Central memory CD8-positive, alpha-beta T cell (primary cell): Measurements from ENCODE around the gene MEPE.

Experiments used
- ATAC-seq: fragments of 150-1000 bp; cut with Tn5 transposase; replicated peaks from 2 replicates; pipeline ENCODE4 v1.10.0; 2022; ENCODE audit warnings: mild to moderate bottlenecking, moderate FRiP score, moderate number of reproducible peaks; ENCODE audit not compliant: poor library complexity, severe bottlenecking; ENCODE audit errors: extremely low read depth
- DNase-seq, 2 donors: peaks; one replicate each; pipeline ENCODE4 v3.0.0; 2021; ENCODE audit warnings: low spot score in 2 of 2
- H3K27ac Mint-ChIP-seq: one replicate; pipeline ENCODE4 v1.8.0; 2022; ENCODE audit warnings: low read depth, mild to moderate bottlenecking, moderate library complexity, mixed read lengths
- H3K27me3 Mint-ChIP-seq: one replicate; pipeline ENCODE4 v1.8.0; 2022; ENCODE audit warnings: mixed read lengths
- H3K36me3 Mint-ChIP-seq: one replicate; pipeline ENCODE4 v1.8.0; 2022; ENCODE audit warnings: mild to moderate bottlenecking, moderate library complexity, mixed read lengths; ENCODE audit not compliant: insufficient read depth
- H3K4me1 Mint-ChIP-seq: one replicate; pipeline ENCODE4 v1.8.0; 2022; ENCODE audit warnings: mixed read lengths
- H3K4me3 Mint-ChIP-seq: one replicate; pipeline ENCODE4 v1.8.0; 2022; ENCODE audit warnings: mild to moderate bottlenecking, moderate library complexity, mixed read lengths
- H3K9me3 Mint-ChIP-seq: one replicate; pipeline ENCODE4 v1.8.0; 2022; ENCODE audit warnings: mixed read lengths

MEPE gene, protein sequence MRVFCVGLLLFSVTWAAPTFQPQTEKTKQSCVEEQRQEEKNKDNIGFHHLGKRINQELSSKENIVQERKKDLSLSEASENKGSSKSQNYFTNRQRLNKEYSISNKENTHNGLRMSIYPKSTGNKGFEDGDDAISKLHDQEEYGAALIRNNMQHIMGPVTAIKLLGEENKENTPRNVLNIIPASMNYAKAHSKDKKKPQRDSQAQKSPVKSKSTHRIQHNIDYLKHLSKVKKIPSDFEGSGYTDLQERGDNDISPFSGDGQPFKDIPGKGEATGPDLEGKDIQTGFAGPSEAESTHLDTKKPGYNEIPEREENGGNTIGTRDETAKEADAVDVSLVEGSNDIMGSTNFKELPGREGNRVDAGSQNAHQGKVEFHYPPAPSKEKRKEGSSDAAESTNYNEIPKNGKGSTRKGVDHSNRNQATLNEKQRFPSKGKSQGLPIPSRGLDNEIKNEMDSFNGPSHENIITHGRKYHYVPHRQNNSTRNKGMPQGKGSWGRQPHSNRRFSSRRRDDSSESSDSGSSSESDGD

DNA sequence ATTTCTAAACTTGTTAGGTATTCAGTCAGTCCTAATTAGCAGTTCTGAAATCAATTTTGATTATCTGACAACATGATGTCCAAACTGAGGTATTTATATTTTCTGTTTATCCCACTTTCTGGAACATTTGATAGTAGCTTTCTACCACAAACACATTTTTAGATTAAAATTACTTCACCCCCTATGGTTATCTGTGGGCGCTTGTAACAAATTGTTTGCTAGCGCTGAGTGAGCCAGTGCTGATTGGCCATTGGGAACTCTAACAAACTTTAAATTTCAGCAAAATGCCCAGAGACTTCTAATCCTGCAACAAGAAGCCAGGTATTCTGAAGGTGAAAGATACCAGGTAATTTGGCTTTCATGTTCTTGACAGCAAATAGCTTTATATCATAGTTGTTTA lies at the start of gene MEPE:
TSS of gene MEPE (plus strand) at position 301 of the 400 bp plus-strand sequence. CDS start 1,746 bp downstream, outside the sequence.
- Mint-ChIP-seq H3K4me1 (no peaks in the 10 kb centered on the region), H3K36me3 (no peaks in the 10 kb centered on the region), H3K27me3 (peaks cover 37% of the 10 kb centered on the region), H3K4me3 (no peak within 1 kb of the TSS), H3K9me3 (no peaks in the 10 kb centered on the region), H3K27ac (no peak within 1 kb of the TSS)
- ATAC-seq, result no peak
- DNase-seq, result no peak

DNA sequence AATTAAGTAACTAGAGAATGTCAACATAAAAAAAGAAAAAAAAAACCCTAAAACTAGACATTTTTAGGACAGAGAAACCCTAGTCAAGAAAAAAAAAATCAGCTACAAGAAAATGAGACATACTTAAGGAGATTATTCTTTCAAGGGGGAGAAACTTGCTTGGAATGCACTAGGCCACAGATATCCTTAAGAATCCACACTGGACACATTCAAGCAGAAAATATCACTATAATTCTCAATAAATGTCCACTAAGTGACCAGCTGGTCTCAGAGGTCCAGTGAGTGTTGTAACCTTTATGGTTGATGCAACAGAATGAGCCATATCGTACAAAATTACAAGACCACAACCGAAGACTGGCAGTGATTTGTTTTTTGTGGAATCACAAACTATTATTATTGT lies 49.0 kb upstream of the MEPE start:
- ATAC-seq (no peak), DNase-seq (no peak)
- Mint-ChIP-seq H3K4me1 (no peaks in the 10 kb centered on the region), H3K27ac (no peak overlapping the region), H3K27me3 (no peaks in the 10 kb centered on the region), H3K4me3 (no peak overlapping the region), H3K9me3 (no peaks in the 10 kb centered on the region), H3K36me3 (no peaks in the 10 kb centered on the region)

DNA sequence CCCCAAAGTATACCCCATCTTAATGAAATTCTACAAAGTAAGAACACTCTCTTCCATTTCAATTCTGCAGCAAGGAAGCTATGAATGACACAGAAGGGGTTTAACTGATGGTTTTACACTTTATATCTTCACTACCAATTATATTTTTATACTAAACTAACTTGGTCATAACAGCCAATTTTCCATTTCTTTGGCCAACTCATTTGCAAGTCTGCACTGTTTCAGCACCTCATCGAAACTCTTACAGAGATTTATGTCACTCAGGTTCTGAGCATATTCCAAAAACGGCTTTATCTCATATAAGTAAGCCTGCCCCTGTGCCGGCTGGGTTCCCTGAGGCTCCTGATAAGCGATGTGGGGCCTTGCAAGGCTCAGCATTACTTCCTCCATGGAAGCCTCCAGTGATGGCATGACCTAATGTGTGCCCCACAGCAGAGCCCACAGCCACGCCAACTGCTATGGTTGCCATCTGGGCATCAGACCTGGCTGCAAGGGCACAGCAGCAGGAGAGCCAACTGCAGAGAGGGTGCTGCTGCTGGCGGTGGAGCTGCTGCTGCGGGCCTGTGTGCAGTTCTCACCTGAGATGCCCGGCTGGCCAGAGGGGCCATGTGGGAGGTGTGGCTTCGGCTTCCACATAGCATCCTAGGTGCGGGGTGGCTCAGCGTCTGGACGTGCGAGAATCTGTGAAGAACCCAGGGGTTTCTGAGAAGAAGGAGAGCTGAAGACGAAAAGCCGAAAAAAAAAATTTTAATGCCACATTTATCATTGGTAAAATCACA lies 46.8 kb upstream of the MEPE start:
- no peak for ATAC-seq
- Mint-ChIP-seq H3K27ac (no peak overlapping the region), H3K36me3 (no peaks in the 10 kb centered on the region), H3K4me3 (no peak overlapping the region), H3K4me1 (no peaks in the 10 kb centered on the region), H3K27me3 (no peaks in the 10 kb centered on the region), H3K9me3 (no peaks in the 10 kb centered on the region)
- no peak for DNase-seq

DNA sequence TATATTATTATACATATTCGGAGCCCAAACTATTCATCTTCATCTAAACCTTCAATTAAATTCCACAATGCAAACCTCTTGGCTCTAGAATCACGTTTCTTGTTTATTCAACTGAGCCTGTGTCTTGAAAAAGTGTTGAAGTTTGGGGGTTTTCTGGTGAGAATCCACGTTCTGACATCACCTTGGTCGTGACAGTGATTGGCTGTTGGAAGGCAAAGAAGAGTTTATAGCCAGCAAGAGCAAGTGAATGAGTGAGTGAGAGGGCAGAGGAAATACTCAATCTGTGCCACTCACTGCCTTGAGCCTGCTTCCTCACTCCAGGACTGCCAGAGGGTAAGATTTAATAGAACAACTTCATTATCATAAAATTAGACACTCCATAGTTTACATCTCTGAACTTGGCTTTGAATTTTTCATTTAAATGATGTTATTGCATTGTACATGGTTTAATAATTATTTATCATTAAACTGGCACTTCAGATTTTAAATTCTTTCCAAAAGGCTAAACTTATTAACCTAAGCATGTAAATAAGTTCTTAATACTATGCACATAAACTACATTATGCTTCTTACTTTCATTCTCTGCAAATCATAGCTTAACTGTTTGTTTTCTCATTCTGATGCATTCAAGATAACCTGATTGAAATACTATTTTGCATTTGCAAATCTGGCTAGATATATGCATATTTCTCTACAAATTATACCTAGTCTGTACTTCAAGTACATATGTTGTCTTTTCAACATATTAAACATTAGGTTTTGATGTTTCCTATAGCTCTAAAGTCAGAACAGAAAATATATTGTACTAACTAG lies 33.3 kb upstream of the MEPE start, which contains the start of gene IBSP:
TSS of gene IBSP (plus strand) at position 254 of the 813 bp plus-strand sequence. CDS start 2,808 bp downstream, outside the sequence.
- no peaks in the 10 kb centered on the region for H3K36me3 Mint-ChIP-seq
- no peak for DNase-seq
- no peak for ATAC-seq
- H3K4me3 Mint-ChIP-seq, result no peak within 1 kb of the TSS
- H3K4me1 Mint-ChIP-seq, result no peaks in the 10 kb centered on the region
- H3K27me3 Mint-ChIP-seq, result peaks cover 6% of the 10 kb centered on the region
- no peaks in the 10 kb centered on the region for H3K9me3 Mint-ChIP-seq
- H3K27ac Mint-ChIP-seq, result no peak within 1 kb of the TSS

DNA sequence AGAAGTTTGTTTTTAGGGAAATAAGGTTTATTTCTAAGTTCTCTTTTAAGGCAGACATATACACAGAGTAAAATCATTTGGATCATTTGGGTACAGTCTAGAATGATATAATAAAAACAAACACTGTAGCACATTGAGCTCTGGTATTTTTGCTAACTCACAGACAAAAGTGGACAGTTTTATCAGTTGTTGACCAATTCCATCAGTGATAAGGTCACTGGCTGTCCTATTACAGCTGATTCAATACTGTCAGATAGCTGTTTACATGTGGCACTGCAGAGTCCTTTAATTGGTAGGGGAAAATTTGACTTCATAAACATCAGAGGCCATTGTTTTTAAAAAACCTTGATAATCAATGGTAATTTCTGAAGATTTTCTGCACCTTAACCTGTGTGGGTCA lies 29.9 kb upstream of the MEPE start:
- Mint-ChIP-seq H3K4me3 (no peak overlapping the region), H3K9me3 (no peaks in the 10 kb centered on the region), H3K4me1 (no peaks in the 10 kb centered on the region), H3K27me3 (no peaks in the 10 kb centered on the region), H3K36me3 (no peaks in the 10 kb centered on the region), H3K27ac (no peak overlapping the region)
- no peak for ATAC-seq
- DNase-seq, result no peak

DNA sequence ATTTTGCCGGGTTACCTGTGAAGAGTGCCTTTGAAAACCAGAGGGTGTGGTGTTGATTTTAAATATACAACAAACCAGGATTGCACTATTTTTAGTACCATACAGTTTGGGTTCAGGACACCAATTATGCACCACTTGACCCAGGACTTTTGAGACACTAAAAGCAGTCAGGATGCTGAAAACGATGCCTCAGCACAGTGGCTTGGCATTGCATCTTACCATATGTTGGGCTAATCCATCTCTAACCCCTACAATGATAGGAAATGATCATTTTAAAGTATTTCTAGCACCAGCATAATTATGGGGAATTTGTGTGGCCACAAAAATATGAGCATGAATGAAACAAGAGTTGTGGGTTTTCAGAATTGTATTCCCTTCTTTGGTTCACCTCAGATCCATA lies 29.3 kb upstream of the MEPE start:
- ATAC-seq, result no peak
- no peaks in the 10 kb centered on the region for H3K4me1 Mint-ChIP-seq
- no peak overlapping the region for H3K27ac Mint-ChIP-seq
- H3K36me3 Mint-ChIP-seq, result no peaks in the 10 kb centered on the region
- no peaks in the 10 kb centered on the region for H3K9me3 Mint-ChIP-seq
- no peaks in the 10 kb centered on the region for H3K27me3 Mint-ChIP-seq
- H3K4me3 Mint-ChIP-seq, result no peak overlapping the region
- DNase-seq, result no peak

DNA sequence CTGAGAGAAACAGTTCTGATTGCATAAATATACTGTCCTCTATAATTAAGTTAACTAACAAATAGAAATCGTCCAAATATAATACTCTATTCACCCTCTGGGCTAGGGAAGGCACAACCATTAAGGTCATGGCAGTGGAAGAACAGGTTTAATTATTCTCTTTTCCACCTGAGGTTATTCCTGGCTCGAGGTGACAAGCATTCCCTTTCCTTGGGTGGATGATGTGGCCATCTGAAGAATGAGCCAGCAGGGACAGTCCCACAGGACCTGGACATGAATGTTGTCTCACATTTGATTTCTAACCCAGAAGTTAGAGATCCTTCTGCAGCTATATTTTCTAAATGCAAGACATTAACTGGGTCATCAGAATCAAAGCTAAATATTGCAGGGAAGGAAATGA lies 27.9 kb upstream of the MEPE start:
- no peak for ATAC-seq
- Mint-ChIP-seq H3K27me3 (no peaks in the 10 kb centered on the region), H3K9me3 (no peaks in the 10 kb centered on the region), H3K27ac (no peak overlapping the region), H3K36me3 (no peaks in the 10 kb centered on the region), H3K4me3 (no peak overlapping the region), H3K4me1 (no peaks in the 10 kb centered on the region)
- DNase-seq, result no peak

DNA sequence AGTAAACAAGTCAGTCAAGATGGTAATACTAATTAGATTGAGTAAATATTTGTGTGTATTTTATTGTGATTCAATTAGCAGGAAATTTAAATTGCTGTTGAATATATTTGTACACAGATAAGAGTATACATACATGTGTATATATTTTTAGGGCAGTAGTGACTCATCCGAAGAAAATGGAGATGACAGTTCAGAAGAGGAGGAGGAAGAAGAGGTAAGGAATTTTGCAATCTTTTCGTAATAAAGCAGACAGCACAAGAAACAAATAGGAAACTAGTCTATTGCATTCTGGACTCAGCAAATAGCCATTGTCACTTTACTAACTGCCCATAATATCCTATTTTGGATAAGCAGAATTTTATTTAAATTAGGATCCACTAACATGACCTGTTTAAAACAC lies 26.8 kb upstream of the MEPE start:
- no peaks in the 10 kb centered on the region for H3K4me1 Mint-ChIP-seq

DNA sequence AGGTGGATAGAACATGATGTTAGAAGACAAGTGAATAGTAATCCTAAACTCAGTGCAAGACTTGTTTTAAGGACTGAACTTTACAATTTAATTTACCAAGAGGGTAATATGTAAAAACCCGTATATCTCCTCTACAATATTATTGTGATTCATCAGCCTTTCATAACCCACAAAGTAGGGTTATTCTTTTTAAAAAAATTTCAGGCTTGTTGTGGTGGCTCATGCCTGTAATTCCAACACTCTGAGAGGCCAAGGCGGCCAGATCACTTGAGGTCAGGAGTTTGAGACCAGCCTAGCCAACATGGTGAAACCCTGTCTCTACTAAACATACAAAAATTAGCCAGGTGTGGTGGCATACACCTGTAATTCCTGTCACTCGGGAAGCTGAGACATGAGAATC lies 26.2 kb upstream of the MEPE start:
- no peaks in the 10 kb centered on the region for H3K36me3 Mint-ChIP-seq
- H3K4me1 Mint-ChIP-seq, result no peaks in the 10 kb centered on the region

More for the DNA sequence above, 26.8 kb upstream of the MEPE start:
- Mint-ChIP-seq H3K27ac (no peak overlapping the region), H3K27me3 (no peaks in the 10 kb centered on the region), H3K4me3 (no peak overlapping the region), H3K36me3 (no peaks in the 10 kb centered on the region), H3K9me3 (peaks cover under 1% of the 10 kb centered on the region)
- ATAC-seq (no peak), DNase-seq (no peak)

DNA sequence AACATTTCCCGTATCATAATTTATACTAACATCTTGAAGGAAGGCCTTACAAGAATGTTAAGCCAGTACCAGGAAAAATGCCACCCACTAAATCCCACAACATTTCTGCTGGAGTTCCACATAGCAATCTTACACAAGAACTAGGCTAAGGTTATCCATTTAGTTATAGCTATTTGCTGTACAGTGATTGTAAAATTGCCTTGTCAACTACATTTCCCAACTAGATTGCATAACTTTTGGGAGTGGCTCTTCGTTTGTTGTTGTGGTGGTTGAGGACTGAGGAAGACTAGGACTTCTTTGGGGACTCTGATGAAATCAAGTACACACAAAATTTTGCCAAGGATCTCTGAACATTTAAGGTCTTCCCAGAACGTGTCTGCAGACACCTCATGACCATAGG lies 25.4 kb upstream of the MEPE start:
- no peak overlapping the region for H3K27ac Mint-ChIP-seq
- H3K9me3 Mint-ChIP-seq, result peaks cover 7% of the 10 kb centered on the region
- H3K4me3 Mint-ChIP-seq, result no peak overlapping the region
- no peak for DNase-seq
- no peaks in the 10 kb centered on the region for H3K36me3 Mint-ChIP-seq
- H3K27me3 Mint-ChIP-seq, result no peaks in the 10 kb centered on the region
- ATAC-seq, result no peak
- H3K4me1 Mint-ChIP-seq, result no peaks in the 10 kb centered on the region

More for the DNA sequence above, 26.2 kb upstream of the MEPE start:
- H3K9me3 Mint-ChIP-seq, result peaks cover 6% of the 10 kb centered on the region
- no peaks in the 10 kb centered on the region for H3K27me3 Mint-ChIP-seq
- no peak overlapping the region for H3K4me3 Mint-ChIP-seq
- H3K27ac Mint-ChIP-seq, result no peak overlapping the region
- no peak for DNase-seq
- ATAC-seq, result no peak

DNA sequence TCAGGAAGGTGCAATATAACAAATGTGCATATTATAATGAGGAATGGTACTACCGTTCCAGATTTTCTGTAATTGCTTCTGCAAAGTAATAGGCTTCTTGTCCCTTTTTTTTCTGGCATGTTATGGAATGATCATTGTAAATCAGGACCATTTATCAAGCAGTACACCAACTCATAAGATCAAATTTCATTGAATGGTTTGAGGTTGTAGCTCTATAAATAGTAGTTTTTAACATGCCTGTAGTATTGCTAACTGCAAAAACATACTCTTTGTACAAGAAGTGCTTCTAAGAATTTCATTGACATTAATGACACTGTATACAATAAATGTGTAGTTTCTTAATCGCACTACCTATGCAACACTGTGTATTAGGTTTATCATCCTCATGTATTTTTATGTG lies 20.8 kb upstream of the MEPE start:
- no peak overlapping the region for H3K4me3 Mint-ChIP-seq
- no peaks in the 10 kb centered on the region for H3K4me1 Mint-ChIP-seq
- no peak for DNase-seq
- no peaks in the 10 kb centered on the region for H3K36me3 Mint-ChIP-seq
- H3K27ac Mint-ChIP-seq, result no peak overlapping the region
- no peaks in the 10 kb centered on the region for H3K27me3 Mint-ChIP-seq
- ATAC-seq, result no peak
- peaks cover 7% of the 10 kb centered on the region for H3K9me3 Mint-ChIP-seq

DNA sequence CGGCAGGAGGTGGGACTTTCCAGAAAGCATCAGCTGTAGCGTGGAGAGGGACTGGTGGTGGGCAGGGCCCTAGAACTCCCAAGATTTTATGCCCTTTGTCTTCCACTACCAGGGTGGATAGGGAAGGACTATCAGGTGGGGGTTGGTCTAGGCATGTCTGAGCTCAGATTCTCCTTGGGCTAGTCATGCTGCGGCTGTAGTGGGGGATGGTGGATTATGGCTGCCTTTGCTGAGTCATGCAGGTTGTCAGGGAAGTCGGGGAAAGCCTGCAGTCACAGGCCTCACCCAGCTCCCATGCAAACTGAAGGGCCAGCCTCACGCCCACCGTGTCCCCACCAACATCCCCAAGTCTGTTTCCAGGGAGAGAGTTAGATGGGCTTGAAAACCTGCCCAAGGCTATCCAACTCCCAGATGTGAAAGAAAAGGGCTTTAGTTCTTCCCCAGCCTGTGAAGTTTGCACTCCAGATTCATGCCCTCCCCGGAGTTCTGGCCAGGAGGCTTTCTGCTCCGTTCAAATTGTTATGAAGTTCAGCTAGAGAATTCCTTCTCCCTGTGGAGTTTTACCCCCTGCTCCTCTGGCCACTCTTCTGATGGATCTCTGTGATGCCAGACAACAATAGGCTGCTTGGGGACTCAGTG lies 13.4 kb upstream of the MEPE start:
- Mint-ChIP-seq H3K9me3 (peaks cover 4% of the 10 kb centered on the region), H3K4me3 (no peak overlapping the region), H3K4me1 (no peaks in the 10 kb centered on the region), H3K27me3 (peaks cover 54% of the 10 kb centered on the region), H3K27ac (no peak overlapping the region), H3K36me3 (no peaks in the 10 kb centered on the region)
- DNase-seq, result no peak
- ATAC-seq, result no peak
